Urothelium cell line (cell line): ENCODE data around the gene CR1L.
"Not testable (repeated sequence)": the region's sequence is repeated elsewhere in the genome, so short reads cannot be mapped to it uniquely, and the experiment has no call there.

Experiments used
- DNase-seq: peaks from one replicate; pipeline ENCODE4 v3.0.0; 2011; ENCODE audit warnings: low spot score, mixed read lengths
- FAIRE-seq: peaks from 2 replicates; lab custom pipeline; 2011; peaks lifted over from hg19 to GRCh38; lab: Jason Lieb, UNC

Gene CR1L

DNA sequence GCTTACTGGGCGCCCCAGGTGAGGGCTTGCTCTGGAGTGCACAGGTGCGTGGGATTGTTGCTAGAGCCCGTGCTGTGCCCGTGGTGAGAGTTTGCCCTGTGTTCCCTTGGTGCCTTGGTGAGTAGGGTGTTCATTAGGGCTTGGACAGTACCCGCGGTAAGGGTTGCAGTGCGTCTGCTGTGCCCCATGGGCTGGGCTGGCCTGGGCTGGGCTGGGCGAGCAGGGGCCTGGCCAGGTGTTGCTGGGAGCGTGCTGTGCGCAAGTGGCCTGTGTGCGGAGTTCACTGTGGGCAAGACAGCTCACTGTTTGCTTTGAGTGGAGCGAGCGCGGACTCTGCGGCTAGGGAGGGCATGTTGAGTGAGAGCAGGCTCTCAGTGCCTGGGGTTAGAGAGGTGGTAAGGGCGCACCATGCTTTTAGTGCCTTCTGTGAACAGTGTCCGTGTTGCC is 725 bp downstream of the CR1L start:
- FAIRE-seq, result no peak
- no peak for DNase-seq

DNA sequence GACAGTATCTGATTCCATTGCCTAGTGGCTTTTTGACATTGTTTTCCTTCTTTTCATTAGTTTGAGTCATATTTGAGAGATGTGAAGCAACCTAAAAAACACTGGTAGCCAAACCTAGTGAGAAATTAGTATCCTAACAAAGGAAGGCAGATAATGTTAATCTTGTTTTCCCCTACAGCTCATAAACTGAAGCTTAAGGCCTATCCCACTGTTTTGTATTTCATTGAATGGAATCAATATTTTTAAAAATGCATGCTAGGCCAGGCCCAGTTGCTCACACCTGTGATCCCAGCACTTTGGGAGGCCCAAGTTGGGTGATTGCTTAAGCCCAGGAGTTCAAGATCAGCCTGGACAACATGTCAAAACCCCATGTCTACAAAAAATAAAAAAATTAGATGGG is 1.2 kb downstream of the CR1L start:
- no peak for FAIRE-seq

DNA sequence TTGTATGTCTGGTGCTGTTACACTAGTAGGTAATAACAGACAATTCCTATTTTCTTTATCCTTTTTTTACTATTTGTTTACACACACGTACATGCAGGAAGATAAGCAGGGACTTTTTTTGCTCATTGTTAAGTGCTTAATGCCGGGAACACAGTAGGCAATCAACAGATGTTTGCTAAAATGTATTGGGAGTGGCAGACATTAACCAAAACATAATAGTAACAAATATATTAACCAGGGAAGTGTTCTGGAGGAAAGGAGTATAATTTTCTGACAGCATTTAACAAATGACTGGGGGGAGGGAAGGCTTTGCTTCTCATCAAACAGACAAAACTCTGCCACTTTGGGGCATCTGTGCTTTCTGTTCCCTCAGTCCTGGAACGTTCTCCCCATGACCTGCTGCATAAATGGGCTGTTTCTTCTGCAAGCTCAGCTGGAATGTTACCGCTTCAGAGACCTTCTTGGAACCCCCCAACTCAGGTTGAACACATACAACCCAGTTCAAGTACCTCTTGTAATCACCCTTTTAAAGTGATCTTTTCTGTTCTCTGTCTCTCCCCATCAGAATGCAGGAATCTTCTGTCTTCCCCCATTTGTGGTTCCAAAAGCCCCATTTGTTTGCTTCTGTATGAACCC is 2.1 kb downstream of the CR1L start:
- DNase-seq (no peak), FAIRE-seq (no peak)

More for the DNA sequence above, 1.2 kb downstream of the CR1L start:
- no peak for DNase-seq

DNA sequence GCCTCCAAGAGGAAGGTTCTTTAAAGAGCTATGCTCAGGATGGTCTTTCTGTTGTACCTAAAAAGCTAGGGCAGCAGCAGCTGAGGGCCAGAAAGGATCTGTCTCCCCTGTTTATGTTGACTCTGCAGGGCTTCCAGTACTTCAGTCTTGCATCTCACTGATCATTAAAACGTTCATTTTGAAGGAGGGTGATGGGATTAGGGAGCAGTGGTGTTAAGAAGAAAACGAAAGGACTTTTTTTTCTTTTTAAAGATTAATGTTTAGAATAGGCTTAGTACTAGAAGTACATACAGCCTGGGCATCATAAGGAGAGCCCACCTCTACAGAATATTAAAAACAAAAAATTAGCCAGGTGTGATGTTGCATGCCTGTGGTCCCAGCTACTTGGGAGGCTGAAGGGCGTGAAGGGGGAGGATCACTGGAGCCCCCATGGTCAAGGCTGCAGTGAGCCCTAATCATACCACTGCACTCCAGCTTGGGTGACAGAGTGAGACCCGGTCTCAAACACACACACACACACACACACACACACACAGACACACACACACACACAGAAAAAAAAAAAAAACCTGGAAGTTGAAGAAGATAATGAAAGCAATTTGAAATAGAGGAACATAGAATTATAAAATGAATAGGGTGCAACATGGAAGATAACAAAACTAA is 2.9 kb downstream of the CR1L start:
- DNase-seq (no peak), FAIRE-seq (no peak)

DNA sequence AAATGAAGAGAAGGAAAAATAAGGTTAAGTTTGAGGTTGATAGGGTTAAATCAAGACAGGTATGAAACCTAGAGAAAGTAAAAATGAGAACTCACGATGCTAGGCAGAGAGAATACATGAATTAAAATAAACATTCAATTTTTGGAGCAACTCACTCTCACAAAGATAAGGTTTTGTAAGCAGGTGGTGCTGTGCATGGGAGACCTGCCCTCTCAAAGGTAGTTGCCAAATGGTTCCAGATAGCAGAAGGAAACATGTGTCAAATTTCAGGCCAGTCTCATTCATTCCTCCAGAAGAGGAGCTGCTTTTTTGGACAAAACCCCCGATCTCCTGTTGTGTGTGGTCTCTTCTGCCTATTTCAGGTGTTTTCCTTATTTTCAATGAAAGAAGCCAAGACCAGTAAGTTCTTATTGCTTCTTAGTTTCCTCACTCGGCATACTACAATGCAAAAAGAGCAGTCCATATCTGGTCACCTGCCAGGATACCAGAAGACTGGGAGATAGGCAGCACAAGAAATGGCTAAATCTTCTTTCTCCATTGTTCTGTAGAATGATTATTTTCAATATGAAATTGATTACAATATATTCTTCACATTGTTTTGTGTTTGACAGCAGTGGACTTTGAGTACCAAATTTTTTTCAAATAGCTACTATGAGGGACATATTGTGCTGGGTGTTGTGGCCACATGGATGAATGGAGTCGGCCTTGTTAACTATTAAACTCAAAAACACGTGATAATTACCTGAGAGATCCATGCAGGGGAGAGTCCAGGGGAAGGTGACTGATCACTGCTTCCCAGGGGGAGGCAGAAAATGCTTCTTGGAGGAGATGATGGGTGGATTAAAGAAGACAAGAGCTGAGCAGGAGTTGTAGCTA is 3.6 kb downstream of the CR1L start:
- DNase-seq, result no peak
- no peak for FAIRE-seq

DNA sequence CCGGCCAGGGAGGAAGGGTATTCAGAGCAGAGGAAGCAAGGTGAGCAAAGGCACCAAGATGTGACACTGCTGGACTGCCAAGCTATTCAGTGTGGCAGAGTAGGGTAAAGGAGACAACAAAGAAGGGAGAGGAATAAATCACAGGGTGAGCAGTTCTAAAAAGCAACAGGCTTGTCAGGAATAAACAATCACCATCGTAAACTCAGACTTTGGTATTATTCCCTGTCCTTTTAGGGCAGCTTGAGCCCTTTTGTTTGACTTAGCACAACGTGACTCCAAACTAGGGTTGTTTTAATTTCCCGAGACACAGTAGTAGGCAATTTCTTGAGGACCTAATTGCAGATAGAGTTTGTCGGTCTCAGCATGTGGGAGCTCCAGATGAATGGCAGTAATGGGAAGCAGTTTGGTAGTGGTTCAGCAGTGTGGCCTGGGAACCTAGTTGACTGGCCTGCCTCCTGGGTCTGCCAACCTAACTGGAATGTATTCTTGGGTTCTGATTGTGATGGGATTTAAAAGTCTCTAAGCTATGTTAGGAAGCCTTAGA is 4.3 kb downstream of the CR1L start:
- no peak for DNase-seq
- FAIRE-seq, result no peak

DNA sequence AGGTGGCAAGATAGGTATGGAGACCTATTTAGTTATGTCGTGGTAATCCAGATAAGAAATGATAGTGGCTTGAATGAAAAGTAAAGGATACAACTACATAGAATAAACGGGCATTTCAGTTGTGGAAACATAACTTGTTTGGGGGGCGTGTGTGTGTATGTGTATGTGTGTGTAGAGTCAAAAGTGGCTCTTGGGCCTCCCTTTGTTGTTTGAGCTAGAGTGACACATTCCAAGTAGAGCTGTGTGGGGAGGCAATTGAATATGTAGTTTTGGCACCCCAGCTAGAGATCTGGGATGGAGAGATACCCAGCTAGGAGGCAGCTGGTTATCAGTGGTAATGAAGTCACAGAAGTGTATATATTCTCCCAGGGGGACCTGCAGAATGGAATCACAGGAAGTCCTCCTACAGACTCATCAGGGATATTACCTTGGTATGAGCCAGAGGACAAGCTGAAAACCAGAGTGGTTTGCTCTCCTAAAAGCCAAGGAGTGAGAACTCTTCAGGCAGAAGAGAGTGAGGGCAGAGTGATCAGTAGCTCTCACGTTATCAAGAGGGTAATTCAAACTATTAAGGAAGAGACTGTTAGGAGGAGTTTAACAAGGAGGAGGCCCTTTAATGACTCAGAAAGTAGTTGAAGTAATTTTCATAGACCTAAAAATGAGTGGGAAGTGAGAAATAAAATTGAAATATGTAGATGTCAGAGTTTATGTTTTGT is 5.1 kb downstream of the CR1L start:
- FAIRE-seq, result no peak
- no peak for DNase-seq

DNA sequence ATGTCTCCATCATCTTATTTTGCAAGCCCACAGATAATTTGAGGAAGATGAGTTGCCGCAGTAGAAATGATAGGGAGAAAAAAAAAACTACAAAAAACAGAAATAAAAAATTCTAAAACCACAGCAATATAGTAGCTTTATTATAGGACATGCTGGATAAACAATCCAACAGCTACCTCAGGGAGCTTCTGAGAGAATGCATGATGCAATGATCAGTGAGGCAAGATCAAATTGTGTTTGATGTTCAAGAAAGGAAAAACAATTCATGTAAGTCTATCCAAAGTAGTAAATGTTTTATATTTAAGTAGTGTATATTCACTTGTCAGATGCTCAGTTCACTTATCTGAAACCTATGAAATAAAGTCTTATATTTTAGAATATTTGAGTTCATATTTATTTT is 6.7 kb downstream of the CR1L start:
- FAIRE-seq, result no peak
- DNase-seq, result no peak

DNA sequence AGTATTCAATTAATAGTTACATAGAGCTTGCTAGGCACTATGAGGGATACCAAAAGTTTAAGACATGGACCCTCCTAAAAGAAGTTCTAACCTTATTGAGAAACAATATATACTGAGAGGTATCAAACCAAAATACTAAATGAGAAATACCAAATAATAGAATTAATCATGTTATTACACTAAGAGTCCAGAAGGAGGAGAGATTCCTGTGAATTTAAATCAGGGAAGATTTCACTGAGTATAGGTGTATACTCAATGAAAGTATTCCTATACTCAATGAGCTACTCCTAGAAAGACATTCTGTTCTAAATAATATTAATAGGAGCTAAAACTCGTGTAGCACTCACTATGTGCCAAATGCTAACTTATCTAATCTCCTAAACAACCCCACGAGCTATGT is 9.4 kb downstream of the CR1L start:
- DNase-seq (no peak), FAIRE-seq (no peak)

DNA sequence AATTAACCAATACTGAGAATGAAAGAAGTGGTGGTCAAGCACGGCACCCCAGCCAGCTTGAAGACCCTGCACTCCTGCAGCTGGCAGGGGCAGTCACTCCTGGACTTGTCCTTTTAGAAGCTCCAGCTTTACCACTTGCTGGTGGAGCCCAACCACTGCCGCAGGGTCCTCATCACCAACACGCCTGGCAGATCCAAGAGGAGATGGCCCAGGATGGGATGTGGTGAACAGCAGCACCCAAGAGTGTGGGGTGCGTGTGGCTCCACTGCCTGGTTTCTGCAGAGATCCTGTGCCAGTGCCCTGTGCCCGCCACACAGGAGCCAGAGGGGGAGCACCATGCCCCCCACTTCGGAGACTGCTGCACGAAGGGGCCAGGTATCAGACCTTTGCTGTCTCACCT is 13.5 kb downstream of the CR1L start:
- DNase-seq (no peak), FAIRE-seq (no peak)

DNA sequence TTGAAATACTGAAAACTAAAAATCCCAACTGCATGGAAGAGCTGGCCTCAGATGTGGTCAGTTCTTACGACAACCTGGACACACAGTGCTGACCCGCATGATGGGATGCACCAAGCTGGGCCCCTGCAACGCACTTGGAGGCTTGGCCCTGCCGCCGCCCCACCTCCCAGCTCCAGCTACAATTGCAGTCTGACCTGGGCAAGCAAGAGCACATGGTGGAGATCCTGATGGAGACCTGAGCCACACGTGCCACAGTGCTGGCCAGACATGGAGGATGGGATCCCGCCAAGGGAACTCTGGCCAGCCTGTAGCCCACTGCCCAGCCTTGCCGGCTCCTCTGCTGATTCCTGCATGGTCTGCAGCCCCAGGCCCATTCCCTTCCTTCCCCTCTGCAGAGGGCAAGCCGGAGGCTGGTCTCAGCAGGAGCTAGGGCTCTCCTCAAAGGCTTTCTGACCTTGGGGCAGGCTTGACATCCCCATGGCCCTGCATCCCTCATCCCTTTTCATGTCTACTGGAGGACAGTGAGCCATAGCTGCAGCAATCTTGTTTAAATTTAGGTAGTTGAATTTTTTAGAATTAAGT is 14.1 kb downstream of the CR1L start:
- no peak for FAIRE-seq
- no peak for DNase-seq

DNA sequence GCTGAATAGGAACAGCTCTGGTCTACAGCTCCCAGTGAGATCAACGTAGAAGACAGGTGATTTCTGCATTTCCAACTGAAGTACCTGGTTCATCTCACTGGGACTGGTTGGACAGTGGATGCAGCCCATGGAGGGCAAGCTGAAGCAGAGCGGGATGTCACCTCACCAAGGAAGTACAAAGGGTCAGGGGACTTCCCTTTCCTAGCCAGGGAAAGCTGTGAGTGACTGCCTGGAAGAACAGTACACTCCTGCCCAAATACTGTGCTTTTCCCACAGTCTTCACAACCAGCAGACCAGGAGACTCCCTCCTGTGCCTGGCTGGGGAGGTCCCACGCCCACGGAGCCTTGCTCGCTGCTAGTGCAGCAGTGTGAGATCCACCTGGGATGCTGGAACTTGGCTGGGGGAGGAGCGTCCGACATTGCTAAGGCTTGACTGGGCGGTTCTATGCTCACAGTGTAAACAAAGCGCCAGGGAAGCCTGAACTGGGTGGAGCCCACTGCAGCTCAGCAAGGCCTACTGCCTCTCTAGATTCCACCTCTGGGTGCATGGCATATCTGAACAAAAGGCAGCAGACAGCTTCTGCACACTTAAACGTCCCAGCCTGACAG is 14.7 kb downstream of the CR1L start:
- DNase-seq (no peak), FAIRE-seq (no peak)

DNA sequence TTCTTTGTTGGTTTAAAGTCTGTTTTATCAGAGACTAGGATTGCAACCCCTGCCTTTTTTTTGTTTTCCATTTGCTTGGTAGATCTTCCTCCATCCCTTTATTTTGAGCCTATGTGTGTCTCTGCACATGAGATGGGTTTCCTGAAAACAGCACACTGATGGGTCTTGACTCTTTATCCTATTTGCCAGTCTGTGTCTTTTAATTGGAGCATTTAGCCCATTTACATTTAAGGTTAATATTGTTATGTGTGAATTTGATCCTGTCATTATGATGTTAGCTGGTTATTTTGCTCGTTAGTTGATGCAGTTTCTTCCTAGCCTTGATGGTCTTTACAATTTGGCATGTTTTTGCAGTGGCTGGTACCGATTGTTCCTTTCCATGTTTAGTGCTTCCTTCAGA is 16.5 kb downstream of the CR1L start:
- not testable (repeated sequence) for DNase-seq, FAIRE-seq

DNA sequence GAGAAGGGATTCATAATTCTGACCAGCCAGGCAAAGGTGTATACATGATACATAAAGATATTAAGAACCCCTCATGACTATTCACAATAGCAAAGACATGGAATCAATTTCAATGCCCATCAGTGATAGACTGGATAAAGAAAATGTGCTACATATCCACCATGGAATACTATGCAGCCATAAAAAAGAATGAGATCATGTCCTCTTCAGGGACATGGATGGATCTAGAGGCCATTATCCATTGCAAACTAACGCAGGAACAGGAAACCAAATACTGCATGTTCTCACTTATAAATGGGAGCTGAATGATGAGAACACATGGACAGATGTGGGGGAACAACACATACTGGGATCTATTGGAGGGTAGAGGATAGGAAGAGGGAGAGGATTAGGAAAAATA is 21.4 kb downstream of the CR1L start:
- FAIRE-seq (no peak), DNase-seq (no peak)

DNA sequence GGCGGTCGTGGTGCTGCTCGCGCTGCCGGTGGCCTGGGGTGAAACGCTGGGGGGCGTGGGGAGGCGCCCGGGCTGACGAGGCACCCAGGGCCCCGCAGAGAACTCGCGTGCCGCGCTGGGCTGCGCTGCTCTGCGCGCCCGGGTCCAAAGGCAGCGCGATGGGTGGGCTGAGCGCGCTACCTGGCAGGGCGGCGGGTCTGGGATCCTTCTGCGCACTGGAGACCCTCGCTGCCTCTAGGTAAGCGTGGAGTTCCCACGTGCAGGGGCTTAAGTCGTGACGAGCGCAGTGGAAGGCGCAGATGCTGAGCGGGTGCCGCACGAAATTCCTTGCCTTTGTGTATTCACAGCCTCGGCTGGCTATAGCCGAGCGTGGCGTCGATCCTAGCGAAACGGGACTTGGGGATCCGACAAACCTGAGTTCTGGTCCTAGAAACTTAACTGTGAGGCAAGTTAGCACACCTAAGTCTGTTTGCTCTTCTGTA is 24.6 kb downstream of the CR1L start:
- DNase-seq (no peak), FAIRE-seq (no peak)

DNA sequence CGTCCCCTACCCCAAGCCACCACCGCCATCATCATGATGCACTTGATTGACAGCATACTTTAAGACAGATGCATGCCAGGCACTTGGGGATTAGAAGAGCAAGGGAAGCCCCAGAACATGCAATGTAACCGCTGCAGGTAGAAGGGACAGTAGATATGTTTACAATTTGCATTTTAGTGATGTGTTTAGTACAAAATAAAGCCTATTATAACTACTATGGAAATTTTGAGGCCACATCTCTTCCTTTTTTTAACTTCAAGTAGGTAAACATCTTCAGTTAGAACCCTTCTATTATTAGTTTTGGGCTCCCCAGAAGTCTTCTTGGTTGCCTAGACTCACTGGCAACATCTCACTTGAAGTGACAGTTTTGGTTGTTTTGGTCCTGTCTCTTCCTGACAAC is 25.3 kb downstream of the CR1L start:
- DNase-seq, result no peak
- FAIRE-seq, result no peak

DNA sequence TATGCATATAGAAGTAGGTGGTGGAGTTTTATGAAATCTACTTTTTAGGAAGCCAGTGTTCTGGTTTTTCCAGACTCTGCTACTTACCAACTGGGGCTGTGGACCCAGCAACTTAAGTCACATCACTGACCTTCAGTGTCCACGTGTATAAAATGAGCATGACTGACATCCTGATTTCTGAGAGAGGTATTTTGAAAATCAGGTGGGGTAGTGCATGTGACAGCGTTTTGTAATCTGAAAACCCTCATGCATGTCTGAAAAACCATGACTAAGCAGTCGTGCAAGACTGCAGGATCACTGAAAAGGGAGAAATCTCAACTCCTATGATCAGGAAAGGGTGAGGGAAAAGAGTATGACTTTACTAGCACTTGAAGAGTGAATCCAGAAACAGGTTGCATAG is 26.1 kb downstream of the CR1L start:
- no peak for DNase-seq
- no peak for FAIRE-seq

DNA sequence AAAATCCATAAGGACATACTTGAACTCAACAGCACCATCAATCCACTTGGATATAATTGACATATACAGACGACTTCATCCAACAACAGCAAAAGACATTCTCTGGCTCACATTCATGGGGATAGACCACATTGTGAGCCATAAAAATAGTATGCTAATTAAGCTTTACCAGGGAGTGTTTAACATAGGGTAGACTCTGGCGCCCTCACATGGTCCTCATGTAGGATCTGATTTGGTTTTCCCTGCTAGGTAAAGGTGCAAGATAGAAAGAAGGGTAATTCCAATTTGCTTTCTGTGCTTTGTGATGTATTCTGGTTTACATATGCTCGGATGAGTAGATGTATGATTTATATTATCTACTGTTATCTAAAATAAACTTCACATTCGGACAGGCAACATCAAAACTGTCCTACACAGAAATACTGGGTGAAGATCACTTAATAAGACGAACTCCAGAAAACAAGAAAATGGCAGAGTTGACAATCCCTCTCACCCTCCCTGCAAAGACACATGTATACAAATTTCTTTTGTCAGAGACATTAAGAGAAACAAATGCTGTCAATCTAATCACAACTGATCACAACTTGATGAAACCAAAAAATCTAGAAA is 27.7 kb downstream of the CR1L start:
- FAIRE-seq (no peak), DNase-seq (peak; percentile 24)

DNA sequence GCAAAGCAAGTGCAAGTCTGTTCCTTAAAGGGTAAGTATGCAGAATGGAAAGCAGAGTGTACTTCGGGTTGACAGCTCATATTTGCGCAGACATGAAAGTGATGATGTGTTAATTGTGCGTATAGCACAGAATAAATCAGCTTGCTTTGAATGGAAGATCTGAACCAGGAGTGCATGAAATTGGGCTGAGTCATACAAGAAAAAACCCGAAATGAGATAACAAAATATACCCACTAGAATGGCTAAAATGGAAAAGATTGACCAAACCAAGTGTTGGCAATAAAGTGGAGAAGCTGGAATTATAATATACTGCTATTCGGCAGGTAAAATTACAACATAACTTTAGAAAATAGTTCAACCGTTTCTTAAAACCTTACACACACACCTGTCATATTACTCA is 28.5 kb downstream of the CR1L start:
- no peak for FAIRE-seq

DNA sequence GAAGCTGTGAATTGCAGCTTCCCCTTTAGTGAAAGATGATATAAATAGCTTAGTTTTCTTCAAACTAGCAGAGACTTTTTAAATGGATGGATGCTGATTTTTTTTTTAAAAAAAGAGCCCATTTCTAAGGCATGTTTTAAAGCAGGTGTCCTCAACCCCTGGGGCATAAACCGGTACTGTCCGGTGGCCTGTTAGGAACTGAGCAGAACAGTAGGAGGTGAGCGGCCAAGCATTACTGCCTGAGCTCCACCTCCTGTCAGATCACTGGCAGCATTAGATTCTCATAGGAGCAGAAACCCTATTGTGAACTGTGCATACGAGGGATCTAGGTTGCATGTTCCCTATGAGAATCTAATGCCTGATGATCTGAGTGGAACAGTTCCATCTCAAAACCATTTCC is 31.2 kb downstream of the CR1L start:
- no peak for FAIRE-seq
- no peak for DNase-seq

More for the DNA sequence above, 28.5 kb downstream of the CR1L start:
- no peak for DNase-seq
